ENCODE data around the gene KLC3.

DNA sequence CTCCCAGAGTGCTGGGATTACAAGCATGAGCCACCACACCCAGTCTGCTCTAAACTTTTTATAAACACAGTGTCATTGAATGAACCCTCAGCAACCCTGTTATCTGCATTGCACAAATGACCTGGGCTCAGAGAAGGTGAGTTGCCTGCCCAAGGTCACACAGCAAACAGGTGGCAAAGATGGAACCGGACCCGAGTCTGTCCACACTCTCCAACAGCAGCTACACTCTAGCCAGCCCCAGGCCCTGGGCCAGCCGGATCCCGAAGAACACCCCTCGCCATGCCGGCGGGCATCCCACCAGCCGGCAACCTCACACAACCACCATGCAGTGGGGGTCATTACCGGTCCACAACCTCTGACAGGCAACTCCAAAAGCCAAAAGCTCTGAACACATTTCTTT lies 15.4 kb downstream of the KLC3 start:
- TF ChIP-seq YY1 (IDR thresholded peaks at IDR 0.05; ENCODE audit: insufficient read depth, insufficient read length) (no peak), ZNF274 (IDR thresholded peaks at IDR 0.05; ENCODE audit: low read depth, low read length) (no peak)
